ENCODE measurements around the gene YIF1A.

YIF1A gene, protein sequence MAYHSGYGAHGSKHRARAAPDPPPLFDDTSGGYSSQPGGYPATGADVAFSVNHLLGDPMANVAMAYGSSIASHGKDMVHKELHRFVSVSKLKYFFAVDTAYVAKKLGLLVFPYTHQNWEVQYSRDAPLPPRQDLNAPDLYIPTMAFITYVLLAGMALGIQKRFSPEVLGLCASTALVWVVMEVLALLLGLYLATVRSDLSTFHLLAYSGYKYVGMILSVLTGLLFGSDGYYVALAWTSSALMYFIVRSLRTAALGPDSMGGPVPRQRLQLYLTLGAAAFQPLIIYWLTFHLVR

DNA sequence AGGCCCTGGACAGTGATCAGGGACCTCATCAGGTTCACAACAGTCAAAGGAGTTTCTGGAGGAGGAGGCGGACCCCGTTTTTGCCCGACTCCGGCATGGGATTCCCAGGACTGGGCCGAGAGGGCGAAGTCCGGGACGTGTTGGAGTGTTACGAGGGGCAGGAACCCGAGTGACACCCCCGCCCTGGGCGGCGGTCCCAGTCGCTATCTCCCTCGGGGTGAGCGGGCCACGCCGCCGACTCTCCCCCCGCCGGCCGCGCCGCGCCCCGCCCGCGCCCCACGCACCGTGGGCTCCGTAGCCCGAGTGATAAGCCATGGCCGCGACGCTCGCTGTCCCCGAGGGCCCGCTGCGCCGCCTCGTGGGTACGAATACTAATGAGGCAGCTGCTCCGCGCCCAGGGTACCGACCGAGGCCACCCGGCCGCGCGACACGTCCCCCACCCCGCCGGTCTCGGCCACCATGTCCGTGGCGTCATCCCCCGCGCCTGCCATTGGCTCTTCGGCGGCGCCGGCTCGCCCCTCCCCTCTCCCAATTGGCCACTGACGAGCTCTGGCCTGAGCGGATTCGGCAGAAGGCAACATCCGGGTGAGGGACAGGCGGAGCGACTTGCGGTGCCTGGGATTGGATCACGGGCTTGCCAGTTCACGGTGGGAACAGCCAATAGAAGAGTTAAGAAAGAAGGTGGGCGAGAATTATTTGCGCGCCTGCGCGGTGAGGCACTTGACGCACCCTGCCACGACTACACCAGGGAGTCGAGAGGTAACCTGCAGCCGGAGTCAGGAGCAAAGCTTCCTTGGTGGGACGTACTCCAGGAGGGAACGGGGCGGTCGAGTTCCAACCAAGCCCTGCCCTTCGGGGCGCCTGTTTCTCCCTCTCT lies at the start of gene YIF1A:
TSS of gene YIF1A (minus strand) at position 473 of the 877 bp plus-strand sequence. CDS start at position 315, 158 bp downstream.
- TF ChIP-seq, protein P1, sequence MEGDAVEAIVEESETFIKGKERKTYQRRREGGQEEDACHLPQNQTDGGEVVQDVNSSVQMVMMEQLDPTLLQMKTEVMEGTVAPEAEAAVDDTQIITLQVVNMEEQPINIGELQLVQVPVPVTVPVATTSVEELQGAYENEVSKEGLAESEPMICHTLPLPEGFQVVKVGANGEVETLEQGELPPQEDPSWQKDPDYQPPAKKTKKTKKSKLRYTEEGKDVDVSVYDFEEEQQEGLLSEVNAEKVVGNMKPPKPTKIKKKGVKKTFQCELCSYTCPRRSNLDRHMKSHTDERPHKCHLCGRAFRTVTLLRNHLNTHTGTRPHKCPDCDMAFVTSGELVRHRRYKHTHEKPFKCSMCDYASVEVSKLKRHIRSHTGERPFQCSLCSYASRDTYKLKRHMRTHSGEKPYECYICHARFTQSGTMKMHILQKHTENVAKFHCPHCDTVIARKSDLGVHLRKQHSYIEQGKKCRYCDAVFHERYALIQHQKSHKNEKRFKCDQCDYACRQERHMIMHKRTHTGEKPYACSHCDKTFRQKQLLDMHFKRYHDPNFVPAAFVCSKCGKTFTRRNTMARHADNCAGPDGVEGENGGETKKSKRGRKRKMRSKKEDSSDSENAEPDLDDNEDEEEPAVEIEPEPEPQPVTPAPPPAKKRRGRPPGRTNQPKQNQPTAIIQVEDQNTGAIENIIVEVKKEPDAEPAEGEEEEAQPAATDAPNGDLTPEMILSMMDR (IDR thresholded peaks at IDR 0.05) = peak; percentile 11
- Histone ChIP-seq H3K36me3 (ENCODE audit: control insufficient read depth, insufficient read depth, low read length) (no peaks in the 10 kb centered on the region), H3K4me1 (no peaks in the 10 kb centered on the region)

DNA sequence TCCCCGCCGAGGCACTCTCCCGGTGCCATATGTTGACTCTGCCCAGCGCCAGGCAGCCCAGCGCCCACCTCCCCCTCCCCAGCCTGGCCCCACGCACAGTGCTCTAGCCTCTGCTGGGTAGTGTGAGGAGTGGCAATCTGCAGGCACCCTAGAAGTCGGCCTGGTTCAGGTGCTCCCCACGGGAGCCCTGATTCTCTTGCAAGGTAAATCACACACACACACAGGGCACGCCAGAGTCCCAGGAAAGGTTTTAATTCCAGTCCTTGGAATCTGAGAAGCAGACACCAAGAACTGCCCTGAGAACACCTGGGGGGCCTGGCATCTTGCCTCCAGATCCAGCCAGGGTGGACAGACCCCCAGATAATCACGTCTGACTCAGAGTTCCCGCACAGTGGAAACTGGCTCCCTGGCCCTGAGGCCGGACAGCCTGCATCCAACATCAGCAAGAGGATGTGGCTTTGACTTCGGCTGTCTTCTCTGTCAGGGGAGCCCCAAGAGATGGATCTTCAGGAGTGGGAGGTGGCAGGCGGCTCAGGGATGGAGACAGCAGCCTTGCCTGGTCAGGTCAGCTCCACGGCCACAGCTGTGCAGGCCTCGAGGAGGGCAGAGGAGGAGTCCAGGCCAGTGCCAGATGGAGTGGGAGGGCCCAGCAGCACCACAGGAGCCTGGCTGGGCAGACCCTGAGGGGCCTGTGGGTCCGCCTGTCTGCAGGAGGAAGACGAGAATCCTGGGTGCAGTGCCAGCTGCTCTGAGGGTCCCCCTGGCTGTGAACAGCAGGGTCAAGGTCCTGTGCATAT lies 48.4 kb upstream of the YIF1A start:
- TF ChIP-seq, protein P1 (IDR thresholded peaks at IDR 0.05) = no peak
- Histone ChIP-seq H3K36me3 (ENCODE audit: control insufficient read depth, insufficient read depth, low read length) (no peaks in the 10 kb centered on the region), H3K4me2 (ENCODE audit: low read length) (no peak overlapping the region), H3K9ac (no peak overlapping the region), H2AFZ (no peak overlapping the region), H3K9me3 (ENCODE audit: control insufficient read depth, low read length) (no peaks in the 10 kb centered on the region), H3K4me1 (no peaks in the 10 kb centered on the region), H3K79me2 (no peaks in the 10 kb centered on the region), H3K27ac (no peak overlapping the region), H3K27me3 (ENCODE audit: control insufficient read depth, insufficient read depth, low read length) (no peaks in the 10 kb centered on the region), H3K4me3 (ENCODE audit: low read depth, low read length) (no peak overlapping the region)

More for the DNA sequence above, at the start of gene YIF1A:
- H3K4me3 ChIP-seq (ENCODE audit: low read depth, low read length) = peak within 1 kb of the TSS; percentile 84
- H3K4me2 ChIP-seq (ENCODE audit: low read length) = peak within 1 kb of the TSS; percentile 87
- no peaks in the 10 kb centered on the region for H3K9me3 ChIP-seq (ENCODE audit: control insufficient read depth, low read length)
- peak within 1 kb of the TSS; percentile 28 for H3K9ac ChIP-seq
- peak within 1 kb of the TSS; percentile 76 for H2AFZ ChIP-seq
- H3K27me3 ChIP-seq (ENCODE audit: control insufficient read depth, insufficient read depth, low read length) = no peaks in the 10 kb centered on the region
- peak within 1 kb of the TSS; percentile 91 for H3K27ac ChIP-seq
- H3K79me2 ChIP-seq = no peaks in the 10 kb centered on the region

DNA sequence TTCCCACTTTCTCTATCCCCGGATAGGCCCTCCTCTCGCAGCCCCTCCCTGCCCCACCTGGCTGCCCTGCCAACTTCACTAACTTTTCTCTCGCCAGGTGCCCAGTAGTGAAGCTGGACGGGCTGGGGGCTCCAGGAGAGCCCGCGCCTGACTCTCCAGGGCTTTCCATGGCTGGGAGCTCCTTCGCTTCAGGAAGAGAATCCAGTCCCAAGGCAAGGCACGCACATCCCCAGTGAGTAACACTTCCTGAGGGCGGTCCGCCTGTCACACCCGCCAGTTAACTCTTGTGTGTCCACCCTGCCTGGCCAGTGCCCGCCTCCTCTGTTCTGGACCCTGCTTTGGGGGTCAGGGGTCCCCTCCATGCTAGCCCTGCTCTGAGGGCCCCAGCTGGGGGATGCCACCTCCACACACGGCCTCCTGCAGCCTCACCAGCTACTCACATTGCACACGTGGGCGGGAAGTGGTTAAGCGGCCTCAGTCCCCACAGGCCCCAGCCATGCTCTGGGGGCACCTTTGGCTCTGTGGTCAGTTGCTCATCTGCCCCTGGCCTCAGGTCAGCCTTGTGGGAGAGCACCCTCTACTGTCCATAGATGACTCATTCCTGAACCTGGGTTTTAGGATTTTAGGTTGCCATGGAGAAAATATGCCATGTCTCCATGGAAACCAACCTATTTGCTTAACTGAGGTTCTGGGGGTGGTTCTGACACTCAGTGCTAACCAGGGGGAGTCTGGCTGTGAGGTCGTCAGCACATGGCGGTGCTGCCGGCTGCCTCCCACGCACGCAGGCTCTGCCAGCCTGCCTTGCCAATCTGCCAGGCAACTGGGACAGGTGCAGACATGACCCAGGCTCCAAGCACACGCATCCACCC lies 47.5 kb upstream of the YIF1A start, which contains the start of gene RIN1:
TSS of gene RIN1 (minus strand) at position 201 of the 869 bp plus-strand sequence. CDS start at position 169, 32 bp downstream.
- Histone ChIP-seq H3K9ac (no peak within 1 kb of the TSS), H3K9me3 (ENCODE audit: control insufficient read depth, low read length) (no peaks in the 10 kb centered on the region), H3K27me3 (ENCODE audit: control insufficient read depth, insufficient read depth, low read length) (no peaks in the 10 kb centered on the region), H3K36me3 (ENCODE audit: control insufficient read depth, insufficient read depth, low read length) (no peaks in the 10 kb centered on the region), H3K79me2 (no peaks in the 10 kb centered on the region), H3K4me2 (ENCODE audit: low read length) (peak within 1 kb of the TSS; percentile 44), H3K4me3 (ENCODE audit: low read depth, low read length) (peak within 1 kb of the TSS; percentile 26), H3K4me1 (no peaks in the 10 kb centered on the region), H3K27ac (peak within 1 kb of the TSS; percentile 6), H2AFZ (peak within 1 kb of the TSS; percentile 62)
- TF ChIP-seq, protein P1 (IDR thresholded peaks at IDR 0.05) = peak; percentile 42

DNA sequence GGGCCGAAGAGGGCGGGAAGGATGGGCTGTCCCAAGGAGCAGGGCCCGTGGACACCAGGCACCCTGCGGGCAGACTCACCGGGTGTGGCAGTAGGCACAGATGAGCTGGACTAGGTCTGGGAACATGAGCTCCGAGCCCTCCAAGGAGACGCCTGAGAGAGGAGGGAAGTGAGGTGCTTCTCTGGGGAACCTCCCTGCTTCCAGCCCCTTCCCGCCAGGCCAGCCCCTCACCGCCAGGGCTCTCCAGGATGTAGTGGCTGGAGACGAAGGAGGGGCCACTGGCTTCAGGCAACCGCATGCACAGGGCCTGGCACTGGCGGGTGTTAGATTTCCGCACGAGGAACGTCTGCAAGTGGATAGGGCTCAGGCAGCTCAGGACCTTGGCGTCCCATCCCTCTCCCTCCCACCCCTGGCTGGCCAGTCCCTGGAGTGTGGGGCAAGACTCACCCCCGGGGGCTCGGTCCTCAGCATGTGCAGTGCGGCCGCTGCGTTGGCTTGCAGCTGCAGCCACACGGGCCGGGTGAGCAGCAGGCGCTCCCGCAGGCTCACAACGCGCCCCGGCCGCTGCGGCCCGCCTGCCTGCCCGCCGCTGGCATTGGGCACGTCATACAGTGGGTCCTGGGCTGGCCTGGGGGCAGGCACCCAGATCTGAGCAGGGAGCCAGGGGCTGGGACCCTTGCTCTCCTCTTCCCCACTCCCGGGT lies 46.7 kb upstream of the YIF1A start:
- Histone ChIP-seq H3K4me2 (ENCODE audit: low read length) (peak overlapping the region; percentile 44), H3K27ac (peak overlapping the region; percentile 6), H3K4me3 (ENCODE audit: low read depth, low read length) (peak overlapping the region; percentile 26), H3K27me3 (ENCODE audit: control insufficient read depth, insufficient read depth, low read length) (no peaks in the 10 kb centered on the region), H3K9ac (no peak overlapping the region), H3K36me3 (ENCODE audit: control insufficient read depth, insufficient read depth, low read length) (no peaks in the 10 kb centered on the region), H2AFZ (peak overlapping the region; percentile 62), H3K9me3 (ENCODE audit: control insufficient read depth, low read length) (no peaks in the 10 kb centered on the region), H3K79me2 (no peaks in the 10 kb centered on the region), H3K4me1 (no peaks in the 10 kb centered on the region)
- TF ChIP-seq, protein P1 (IDR thresholded peaks at IDR 0.05) = no peak

Data from parathyroid adenoma (tissue), 2 donors.